Tibial nerve (tissue), 3 donors: Measurements from ENCODE around the gene STPG3.

Experiments
- POLR2A ChIP-seq, 2 donors: fragments of 450-650 bp; IDR thresholded peaks; one replicate each; pipeline ENCODE4 v1.6.1; 2017; ENCODE audit warnings: antibody characterized with exemption in 2 of 2, mild to moderate bottlenecking in 2 of 2, moderate library complexity in 2 of 2
- TF ChIP-seq, protein P1 (sequence below), 5 experiments: fragments of 200-600 bp in 3 of 5; fragments of 450-650 bp in 2 of 5; sonication (generic) in 3 of 5; IDR thresholded peaks; one replicate each; pipeline ENCODE4 v1.5.1; 2016 to 2019; ENCODE audit warnings: antibody characterized with exemption in 5 of 5, mild to moderate bottlenecking in 3 of 5, moderate library complexity in 2 of 5

DNA sequence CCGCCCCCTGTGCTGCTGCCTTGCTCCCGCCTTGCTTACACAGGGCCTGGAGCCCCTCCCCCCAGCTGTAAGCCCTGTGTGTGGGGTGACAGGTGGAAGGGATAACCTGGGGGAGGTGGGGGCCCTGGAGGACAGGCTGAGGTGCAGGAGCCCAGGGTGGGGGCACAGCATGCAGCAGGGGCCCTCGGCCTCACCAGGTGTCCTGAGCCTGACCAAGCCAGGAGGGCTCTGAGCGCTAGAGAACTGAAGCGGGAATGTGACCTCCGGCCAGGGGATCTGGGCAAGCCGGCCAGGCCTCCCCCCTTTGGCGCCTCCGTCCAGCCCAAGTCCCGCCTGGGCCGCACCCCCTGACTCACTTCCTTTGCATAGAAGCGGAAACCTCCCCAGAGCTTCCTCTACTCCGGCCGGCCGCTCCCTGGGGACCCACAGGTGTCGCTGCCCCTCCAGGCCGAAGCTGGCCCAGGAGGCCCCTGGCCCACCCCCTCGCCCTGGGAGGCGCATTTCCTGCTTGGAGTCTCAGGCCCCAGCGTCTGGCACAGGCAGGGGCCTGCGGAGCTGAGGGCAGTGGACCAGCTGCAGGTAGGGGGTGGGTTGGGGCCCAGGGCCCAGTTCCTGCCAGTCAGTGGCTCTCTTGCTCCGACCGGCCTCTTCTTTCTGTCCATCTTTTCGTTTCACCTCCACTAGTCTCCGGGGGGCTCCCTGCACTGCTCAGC, 26.4 kb downstream of the STPG3 start, which contains the start of gene TOR4A:
- TF ChIP-seq, protein P1, sequence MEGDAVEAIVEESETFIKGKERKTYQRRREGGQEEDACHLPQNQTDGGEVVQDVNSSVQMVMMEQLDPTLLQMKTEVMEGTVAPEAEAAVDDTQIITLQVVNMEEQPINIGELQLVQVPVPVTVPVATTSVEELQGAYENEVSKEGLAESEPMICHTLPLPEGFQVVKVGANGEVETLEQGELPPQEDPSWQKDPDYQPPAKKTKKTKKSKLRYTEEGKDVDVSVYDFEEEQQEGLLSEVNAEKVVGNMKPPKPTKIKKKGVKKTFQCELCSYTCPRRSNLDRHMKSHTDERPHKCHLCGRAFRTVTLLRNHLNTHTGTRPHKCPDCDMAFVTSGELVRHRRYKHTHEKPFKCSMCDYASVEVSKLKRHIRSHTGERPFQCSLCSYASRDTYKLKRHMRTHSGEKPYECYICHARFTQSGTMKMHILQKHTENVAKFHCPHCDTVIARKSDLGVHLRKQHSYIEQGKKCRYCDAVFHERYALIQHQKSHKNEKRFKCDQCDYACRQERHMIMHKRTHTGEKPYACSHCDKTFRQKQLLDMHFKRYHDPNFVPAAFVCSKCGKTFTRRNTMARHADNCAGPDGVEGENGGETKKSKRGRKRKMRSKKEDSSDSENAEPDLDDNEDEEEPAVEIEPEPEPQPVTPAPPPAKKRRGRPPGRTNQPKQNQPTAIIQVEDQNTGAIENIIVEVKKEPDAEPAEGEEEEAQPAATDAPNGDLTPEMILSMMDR (IDR thresholded peaks at IDR 0.05), result no peak
- no peak for TF ChIP-seq POLR2A (IDR thresholded peaks at IDR 0.05)
